Stimulated activated CD8-positive, alpha-beta memory T cell treated with anti-CD3 and anti-CD28 coated beads, Interleukin-7, amount 100 ng/mL, for 4 hours (primary cell): ENCODE results near the gene TUB.

ENCODE experiments used
- DNase-seq, 2 donors: peaks; one replicate each; pipeline ENCODE4 v3.0.0-alpha.2; 2020; ENCODE audit warnings: low read depth in 2 of 2

Gene TUB

GRCh38 chr11:8067929-8068575, 13.0 kb upstream of the TUB start:
- DNase-seq = no peak

DNA sequence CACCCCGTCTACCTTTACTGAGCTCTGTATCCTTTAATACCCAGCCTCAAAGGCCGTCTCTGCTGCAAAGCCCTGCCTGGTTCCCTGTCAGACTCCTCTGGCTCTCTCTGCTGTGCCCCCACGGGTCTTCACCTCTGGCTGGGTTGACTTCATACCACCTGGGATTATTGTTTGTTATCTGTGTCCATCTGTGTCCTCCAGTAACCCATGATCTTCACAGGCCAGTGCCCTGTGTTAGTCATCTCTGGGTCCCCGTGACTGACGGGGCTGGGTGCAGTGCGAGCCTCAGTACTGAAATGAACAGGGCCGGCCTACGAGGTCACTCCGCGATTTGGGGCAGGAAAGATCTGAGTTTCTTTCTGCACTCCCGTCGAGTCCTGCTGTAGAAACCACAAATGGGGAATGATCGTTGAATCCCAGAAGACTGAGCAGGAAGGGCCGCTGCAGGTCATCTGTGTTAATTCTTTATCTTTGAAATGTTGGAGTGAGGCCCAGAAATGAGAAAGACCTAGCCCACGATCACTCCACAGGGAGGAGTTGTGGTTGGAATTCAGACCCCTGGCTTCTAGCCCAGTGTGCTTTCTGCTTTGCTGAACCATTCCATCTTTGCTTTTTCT, 12.3 kb upstream of the TUB start:
- no peak for DNase-seq

DNA sequence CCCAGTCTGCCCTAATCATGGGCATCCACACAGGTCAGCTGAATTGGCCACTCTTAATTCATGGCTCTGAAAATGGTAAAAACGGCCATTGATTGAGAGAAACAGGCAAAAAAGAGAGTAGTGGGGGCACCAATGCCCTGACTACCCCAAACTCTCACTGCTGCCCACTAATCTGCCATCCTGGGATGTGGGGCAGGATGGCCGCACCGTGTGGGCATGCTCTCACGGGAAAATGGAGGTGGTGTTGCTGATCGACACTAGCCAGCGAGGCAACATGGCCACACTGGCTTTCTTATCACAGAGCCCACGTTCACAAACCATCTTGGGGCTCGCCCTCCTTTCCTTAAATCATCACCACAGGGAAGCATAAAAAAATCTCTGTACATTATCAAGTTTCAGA, 11.2 kb upstream of the TUB start:
- DNase-seq = no peak

DNA sequence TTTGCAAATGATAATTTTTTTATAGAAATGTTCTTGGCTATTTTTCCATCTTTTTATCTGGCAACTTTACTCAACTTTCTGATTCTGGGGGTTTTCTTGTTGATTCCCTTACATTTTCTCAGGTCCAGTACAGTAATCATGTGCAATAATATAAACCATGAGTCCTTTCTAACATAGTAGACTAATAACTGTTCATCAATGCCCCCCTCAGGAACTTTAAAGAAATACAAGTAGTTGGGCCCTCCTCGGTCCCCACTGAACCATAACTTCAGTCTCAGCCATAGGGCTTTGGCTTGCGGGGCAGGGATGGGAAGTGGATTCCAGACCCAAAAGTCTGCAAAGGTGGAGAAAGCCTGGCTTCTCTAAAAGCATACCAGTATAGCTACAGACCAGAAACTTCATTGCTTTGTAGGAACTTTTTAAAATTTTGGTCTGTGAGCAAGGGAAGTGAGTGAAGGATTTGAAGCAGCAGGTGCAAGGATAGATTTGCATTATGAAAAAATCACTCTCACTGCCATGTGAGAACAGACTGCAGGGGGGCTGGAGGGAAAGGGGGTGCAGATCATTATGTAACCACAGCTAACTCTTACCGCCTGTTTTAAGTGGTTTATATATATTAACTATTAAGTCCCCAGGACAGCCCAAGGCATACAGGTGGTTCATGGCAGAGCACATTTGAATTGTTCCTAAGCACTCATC, 10.4 kb upstream of the TUB start:
- DNase-seq = no peak

DNA sequence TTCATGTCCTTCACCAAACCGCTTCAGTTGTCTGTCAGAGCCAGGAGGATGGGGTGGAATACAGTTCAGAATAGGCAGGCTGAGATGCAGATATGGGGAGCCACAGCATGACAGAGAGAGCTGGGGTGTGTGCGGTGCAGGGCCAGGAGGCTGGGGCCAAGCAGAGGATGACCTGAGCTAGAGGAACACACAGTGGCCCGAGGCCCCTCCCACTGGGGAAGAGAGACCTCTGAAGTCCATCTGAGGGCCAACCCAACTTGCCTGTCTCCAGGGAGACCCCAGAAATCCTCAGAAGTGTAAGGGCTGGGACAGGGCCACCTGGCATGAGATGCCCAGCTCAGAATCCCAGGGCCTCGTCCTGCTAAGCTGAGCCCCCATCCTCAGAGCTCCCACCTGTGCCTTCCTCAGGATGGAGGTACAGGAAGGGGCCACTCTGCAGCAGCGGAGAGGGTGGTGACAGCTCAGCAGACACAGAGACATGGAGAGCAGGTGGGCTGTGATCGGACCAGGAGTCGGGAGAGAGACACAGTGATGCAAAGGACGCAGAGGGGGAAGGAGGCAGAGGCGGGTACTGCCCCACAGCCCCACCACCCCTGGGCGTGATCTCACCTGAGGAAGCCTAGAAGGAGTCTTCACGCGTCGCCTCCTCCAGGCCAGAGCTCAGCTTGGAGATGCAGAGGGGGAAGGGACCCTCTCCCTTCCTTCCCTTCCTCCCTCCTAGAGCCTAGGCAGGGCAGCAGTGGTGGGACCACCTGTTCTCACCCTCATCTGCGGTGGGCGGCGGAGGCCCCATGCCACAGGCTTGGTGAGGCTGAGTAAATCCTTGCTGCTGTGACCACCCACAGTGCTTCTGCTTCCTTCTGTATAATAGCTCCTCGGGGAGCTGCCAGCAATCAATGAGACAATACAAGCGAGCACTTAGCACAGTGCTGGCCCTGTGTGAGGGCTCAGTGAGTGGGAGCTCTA, 9.1 kb upstream of the TUB start:
- no peak for DNase-seq

GRCh38 chr11:8075119-8075726, 5.8 kb upstream of the TUB start:
- DNase-seq = no peak

DNA sequence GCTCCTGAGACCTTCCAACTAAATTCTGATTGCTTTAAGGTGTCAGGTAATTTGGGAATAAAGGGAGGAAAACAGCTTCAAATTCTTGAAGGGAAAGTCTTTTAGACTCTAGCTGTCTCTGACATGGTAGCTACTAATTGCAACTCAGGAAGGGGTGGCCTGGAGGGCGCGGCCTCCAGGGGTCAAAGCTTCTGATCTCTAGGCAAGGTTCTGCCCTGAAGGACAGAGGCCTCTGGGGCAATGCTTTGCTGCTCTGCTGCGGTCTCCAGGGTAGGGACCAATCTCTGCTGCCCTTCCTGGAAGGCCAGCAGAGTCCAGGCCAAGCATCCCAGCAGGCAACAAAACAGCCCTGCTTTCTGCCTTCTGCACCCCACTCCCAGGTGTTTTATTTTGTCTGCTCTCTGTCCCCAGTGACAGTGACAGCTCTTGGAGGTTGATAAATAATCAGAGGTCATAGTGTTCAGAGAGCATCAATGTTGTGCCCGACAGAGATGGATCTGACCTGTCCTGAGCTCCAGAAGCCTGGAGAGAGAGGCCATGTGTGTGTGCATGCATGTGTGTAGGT, 1.8 kb upstream of the TUB start:
- DNase-seq = no peak

DNA sequence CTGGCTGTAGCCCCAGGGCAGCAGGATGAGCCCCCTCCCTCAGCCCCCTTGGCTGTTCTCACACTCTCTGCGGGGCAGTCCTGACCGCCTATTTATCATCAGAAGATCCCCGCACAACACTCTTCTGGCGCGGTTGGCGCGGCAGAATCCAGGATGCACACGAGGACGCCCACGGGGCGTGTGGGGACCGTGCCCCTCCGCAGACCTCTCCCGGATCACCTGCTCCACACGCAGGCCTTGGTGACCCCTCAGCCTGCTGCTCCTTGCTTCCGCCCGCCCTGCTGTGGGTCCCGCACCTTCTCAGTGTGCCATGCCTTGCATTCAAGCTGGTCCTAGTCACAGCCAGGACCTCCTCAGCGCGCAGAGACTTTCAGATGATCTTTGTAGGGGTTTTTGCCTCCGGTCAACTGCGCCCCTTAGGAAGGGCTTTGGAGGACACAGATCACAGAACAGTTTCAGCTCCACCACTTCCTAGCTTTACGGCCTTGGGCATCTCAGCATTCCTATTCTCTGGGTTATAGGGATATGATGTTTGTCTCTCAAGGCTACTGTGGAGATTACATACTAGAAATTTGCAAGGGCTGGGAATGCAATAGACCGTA, 841 bp upstream of the TUB start:
- DNase-seq = no peak

DNA sequence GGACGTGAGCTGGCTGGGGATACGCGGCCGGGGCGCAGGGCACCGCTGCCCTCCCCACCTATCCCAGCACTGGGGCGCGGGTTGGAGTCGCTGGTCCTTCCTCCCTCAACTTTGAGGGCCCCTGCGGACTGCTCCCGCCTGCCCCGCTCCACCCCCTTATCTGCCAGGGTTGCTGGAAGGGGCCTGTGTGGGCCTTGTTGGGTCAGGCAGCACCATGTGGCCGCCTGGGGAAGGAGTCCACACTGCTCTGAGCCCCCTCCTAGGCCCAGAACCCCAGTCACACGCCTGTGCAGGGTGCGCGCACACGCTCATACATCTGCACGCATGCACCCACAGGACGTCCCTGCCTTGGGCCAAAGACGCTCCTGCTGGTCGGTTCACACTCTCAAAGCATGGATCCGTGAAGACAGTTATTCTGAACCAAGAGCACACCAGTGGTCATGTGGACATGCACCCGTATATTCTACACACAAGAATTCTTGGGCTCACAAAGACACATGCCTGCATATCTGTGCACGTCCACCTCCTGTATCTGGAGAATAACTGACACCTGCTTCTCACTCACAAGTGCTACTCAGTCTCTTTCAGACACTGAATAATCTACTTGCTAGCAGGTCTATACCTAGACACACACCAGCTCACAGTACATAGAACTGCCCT, 710 bp downstream of the TUB start:
- no peak for DNase-seq

DNA sequence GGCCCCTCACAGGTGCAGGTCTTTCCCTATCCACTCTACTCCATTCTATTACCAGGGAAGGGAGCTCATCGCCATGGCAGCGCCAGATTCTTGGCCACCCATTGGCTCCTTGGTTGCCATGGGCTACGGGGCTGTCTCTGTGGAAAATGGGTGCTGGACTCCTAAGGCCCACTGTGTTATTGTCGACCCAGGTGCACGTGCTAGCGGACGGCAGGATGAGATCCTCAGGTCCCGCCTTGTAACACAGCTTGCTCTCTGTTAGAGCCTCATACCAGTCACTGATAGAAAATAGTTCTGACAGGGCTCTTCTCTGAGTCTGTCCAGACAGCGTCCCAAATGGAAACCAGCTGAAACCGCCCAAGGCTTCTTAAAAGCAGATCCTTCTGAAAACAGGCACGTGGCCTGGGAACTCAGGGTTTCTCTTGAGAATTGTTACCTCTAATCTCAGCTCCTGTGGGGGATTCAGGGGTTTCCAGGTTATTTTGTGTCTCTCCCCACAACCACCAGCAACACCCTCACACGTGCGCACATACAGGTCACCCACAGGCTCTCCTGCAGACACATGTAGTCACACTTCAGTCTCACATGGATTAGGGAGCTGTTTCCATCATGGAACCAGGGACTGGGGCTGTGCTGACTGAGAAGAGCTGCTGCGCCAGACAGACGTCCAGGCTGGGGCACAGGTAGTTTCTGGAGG, 1.5 kb downstream of the TUB start:
- no peak for DNase-seq

- DNase-seq = no peak
These were observed 2.0 kb downstream of the TUB start for GRCh38 chr11:8083088-8083395.

GRCh38 chr11:8083871-8084281, 2.9 kb downstream of the TUB start:
- no peak for DNase-seq

- no peak for DNase-seq
These were observed 3.3 kb downstream of the TUB start for GRCh38 chr11:8084352-8084751.

- DNase-seq = no peak
These were observed 4.1 kb downstream of the TUB start for GRCh38 chr11:8085011-8085645.

- no peak for DNase-seq
These were observed 5.0 kb downstream of the TUB start for GRCh38 chr11:8086001-8086479.

- DNase-seq = no peak
These were observed 5.6 kb downstream of the TUB start for GRCh38 chr11:8086571-8086970.

GRCh38 chr11:8087185-8087584, 6.2 kb downstream of the TUB start:
- no peak for DNase-seq

GRCh38 chr11:8087756-8088155, 6.7 kb downstream of the TUB start:
- no peak for DNase-seq

- no peak for DNase-seq
These were observed 8.9 kb downstream of the TUB start for GRCh38 chr11:8089791-8090510.
